GM06990 (cell line): ENCODE data around the gene RNF121.

Experiments
- DNase-seq: peaks from one replicate; pipeline ENCODE4 v3.0.0-alpha.2; 2011; ENCODE audit not compliant: insufficient read length; ENCODE audit errors: extremely low read depth
- H3K27me3 ChIP-seq: replicated peaks from 2 replicates; pipeline ENCODE4 v1.6.0; 2011; ENCODE audit warnings: low read length; ENCODE audit not compliant: control insufficient read depth, insufficient read depth
- H3K36me3 ChIP-seq: 2 replicates; pipeline ENCODE4 v1.5.1; 2011; ENCODE audit warnings: low read length; ENCODE audit not compliant: control insufficient read depth, insufficient read depth
- H3K4me3 ChIP-seq: replicated peaks from 2 replicates; pipeline ENCODE4 v1.5.1; 2011; ENCODE audit warnings: low read depth, mild to moderate bottlenecking, control low read depth, low read length
- TF ChIP-seq, protein P1 (sequence below): IDR thresholded peaks from 2 replicates; pipeline ENCODE4 v1.5.1; 2011; ENCODE audit warnings: low read length, control low read depth, mild to moderate bottlenecking, inconsistent platforms; ENCODE audit not compliant: insufficient read depth, poor library complexity, severe bottlenecking

Gene RNF121

DNA sequence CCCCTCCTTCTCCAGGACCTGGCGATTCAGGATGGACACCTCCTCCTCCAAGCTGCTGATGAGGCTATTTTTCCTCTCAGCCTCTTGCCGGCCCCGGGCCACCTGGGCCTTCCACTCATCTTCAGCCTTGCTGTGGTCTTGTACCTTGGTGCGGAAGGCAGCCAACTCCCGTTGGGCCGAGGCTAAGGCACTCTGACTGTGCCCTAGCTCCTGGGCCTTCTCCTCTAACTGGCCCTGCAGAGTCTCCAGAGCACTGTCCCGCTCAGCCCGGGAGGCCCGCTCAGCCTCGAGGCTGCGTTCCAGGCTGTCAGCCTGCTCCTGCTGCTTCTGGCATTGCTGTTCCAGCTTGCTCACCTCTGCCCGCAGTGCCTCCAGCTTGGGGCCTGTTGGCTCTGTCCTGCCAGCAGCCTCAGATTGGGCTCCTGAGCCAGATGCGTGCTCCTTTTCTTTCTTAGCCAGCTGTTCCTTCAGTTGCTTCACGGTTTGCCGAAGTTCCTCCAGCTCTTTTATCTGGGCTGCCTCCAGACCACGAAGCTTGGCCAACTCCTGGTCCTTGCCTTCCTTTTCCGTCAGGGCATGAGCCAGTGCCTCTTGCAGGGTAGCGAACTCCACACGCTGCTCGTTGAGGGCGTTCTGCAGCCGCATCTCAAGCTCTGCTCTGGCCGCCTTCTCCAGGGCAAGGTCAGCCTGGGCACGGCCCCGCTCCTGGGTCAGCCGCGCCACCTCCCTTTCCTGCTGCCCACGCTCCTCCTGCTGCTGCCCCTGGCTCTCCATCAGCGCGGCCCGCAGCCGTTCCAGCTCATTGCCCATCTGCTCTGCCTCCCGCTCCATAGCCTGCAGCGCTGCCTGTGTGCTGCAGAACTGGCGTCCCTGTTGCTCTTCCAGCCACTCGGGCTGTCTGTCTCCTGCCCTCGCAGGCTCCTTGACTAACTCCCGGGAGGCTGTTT lies 85.2 kb downstream of the RNF121 start:
- DNase-seq: no peak
- TF ChIP-seq, protein P1, sequence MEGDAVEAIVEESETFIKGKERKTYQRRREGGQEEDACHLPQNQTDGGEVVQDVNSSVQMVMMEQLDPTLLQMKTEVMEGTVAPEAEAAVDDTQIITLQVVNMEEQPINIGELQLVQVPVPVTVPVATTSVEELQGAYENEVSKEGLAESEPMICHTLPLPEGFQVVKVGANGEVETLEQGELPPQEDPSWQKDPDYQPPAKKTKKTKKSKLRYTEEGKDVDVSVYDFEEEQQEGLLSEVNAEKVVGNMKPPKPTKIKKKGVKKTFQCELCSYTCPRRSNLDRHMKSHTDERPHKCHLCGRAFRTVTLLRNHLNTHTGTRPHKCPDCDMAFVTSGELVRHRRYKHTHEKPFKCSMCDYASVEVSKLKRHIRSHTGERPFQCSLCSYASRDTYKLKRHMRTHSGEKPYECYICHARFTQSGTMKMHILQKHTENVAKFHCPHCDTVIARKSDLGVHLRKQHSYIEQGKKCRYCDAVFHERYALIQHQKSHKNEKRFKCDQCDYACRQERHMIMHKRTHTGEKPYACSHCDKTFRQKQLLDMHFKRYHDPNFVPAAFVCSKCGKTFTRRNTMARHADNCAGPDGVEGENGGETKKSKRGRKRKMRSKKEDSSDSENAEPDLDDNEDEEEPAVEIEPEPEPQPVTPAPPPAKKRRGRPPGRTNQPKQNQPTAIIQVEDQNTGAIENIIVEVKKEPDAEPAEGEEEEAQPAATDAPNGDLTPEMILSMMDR: no peak
- peaks cover 73% of the 10 kb centered on the region for H3K36me3 ChIP-seq
- no peak overlapping the region for H3K4me3 ChIP-seq
- H3K27me3 ChIP-seq: no peaks in the 10 kb centered on the region

- Histone ChIP-seq H3K36me3 (peaks cover 73% of the 10 kb centered on the region), H3K27me3 (no peaks in the 10 kb centered on the region), H3K4me3 (no peak overlapping the region)
- TF ChIP-seq, protein P1: no peak
- no peak for DNase-seq
Measured at GRCh38 chr11:72014761-72015320, 86.0 kb downstream of the RNF121 start.

DNA sequence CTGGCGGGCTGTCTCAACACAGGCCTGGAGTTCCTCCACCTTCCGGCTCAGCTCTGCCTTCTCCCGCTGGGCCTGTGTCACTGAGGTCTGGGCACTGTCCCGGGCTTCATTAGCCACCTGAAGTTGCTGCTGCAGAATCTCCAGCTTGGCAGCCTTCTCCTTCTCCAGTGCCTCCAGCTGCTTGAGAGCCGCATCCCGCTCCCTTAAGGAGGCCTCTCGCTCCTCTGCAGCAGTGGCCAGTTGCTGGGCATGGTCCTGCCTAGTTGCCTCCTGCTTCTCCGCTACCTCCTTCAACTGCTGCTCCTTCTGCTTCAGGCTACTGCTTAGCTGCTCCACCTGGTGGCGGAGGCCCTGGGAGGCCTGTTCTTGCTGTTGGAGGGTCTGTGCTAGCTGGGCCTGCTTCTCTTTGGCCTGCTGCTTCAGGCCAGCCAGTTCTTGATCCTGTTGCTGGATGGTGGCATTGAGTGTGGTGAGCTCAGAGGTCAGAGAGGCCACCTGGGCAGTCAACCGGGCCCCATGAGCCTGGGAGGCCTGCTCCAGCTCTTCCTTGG lies 86.7 kb downstream of the RNF121 start:
- no peak for DNase-seq
- H3K27me3 ChIP-seq: no peaks in the 10 kb centered on the region
- TF ChIP-seq, protein P1: peak; percentile 48
- H3K36me3 ChIP-seq: peaks cover 72% of the 10 kb centered on the region
- no peak overlapping the region for H3K4me3 ChIP-seq

DNA sequence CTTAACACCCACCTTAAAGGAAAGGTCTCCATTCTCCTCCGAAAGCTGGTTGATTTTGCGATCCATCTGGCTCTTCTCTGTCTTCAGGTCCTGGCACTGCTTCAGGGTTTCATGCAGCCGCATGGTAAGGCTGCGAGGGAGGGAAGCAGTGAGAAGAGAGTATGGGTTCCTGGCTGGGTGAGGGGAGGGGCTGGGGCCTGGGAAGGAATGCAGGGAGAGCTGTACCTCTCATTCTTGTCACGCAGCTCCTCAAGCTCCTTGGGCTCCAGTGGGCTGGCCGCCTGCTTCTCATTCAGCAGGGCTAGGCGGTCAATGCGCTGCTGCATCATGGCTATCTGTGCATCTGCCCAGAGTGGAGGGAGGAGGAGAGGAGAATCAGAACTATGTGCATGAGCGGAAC lies 89.3 kb downstream of the RNF121 start:
- Histone ChIP-seq H3K36me3 (peaks cover 70% of the 10 kb centered on the region), H3K4me3 (no peak overlapping the region), H3K27me3 (no peaks in the 10 kb centered on the region)
- DNase-seq: no peak
- TF ChIP-seq, protein P1: no peak

GRCh38 chr11:72023335-72023734 lies 94.5 kb downstream of the RNF121 start:
- no peaks in the 10 kb centered on the region for H3K27me3 ChIP-seq
- peaks cover 55% of the 10 kb centered on the region for H3K36me3 ChIP-seq
- no peak overlapping the region for H3K4me3 ChIP-seq
- no peak for DNase-seq
- TF ChIP-seq, protein P1: no peak
